GM06990 (cell line): Measurements from ENCODE around the gene NOP53.
"Not testable (repeated sequence)": the region's sequence is repeated elsewhere in the genome, so short reads cannot be mapped to it uniquely, and the experiment has no call there.

Experiments used
- DNase-seq: peaks from one replicate; pipeline ENCODE4 v3.0.0-alpha.2; 2011; ENCODE audit not compliant: insufficient read length; ENCODE audit errors: extremely low read depth
- H3K27me3 ChIP-seq: replicated peaks from 2 replicates; pipeline ENCODE4 v1.6.0; 2011; ENCODE audit warnings: low read length; ENCODE audit not compliant: control insufficient read depth, insufficient read depth
- H3K36me3 ChIP-seq: 2 replicates; pipeline ENCODE4 v1.5.1; 2011; ENCODE audit warnings: low read length; ENCODE audit not compliant: control insufficient read depth, insufficient read depth
- H3K4me3 ChIP-seq: replicated peaks from 2 replicates; pipeline ENCODE4 v1.5.1; 2011; ENCODE audit warnings: low read depth, mild to moderate bottlenecking, control low read depth, low read length
- TF ChIP-seq, protein P1 (sequence below): IDR thresholded peaks from 2 replicates; pipeline ENCODE4 v1.5.1; 2011; ENCODE audit warnings: low read length, control low read depth, mild to moderate bottlenecking, inconsistent platforms; ENCODE audit not compliant: insufficient read depth, poor library complexity, severe bottlenecking

The NOP53 gene

GRCh38 chr19:47704656-47705055, 40.7 kb upstream of the NOP53 start:
- H3K36me3 ChIP-seq, result no peaks in the 10 kb centered on the region; the same call in 1 of the 2 replicates
- no peak for DNase-seq
- H3K4me3 ChIP-seq, result no peak overlapping the region
- no peaks in the 10 kb centered on the region for H3K27me3 ChIP-seq
- TF ChIP-seq, protein P1, sequence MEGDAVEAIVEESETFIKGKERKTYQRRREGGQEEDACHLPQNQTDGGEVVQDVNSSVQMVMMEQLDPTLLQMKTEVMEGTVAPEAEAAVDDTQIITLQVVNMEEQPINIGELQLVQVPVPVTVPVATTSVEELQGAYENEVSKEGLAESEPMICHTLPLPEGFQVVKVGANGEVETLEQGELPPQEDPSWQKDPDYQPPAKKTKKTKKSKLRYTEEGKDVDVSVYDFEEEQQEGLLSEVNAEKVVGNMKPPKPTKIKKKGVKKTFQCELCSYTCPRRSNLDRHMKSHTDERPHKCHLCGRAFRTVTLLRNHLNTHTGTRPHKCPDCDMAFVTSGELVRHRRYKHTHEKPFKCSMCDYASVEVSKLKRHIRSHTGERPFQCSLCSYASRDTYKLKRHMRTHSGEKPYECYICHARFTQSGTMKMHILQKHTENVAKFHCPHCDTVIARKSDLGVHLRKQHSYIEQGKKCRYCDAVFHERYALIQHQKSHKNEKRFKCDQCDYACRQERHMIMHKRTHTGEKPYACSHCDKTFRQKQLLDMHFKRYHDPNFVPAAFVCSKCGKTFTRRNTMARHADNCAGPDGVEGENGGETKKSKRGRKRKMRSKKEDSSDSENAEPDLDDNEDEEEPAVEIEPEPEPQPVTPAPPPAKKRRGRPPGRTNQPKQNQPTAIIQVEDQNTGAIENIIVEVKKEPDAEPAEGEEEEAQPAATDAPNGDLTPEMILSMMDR, result no peak

GRCh38 chr19:47707135-47707925, 38.0 kb upstream of the NOP53 start:
- H3K27me3 ChIP-seq, result no peaks in the 10 kb centered on the region
- peak; percentile 64 for DNase-seq
- H3K36me3 ChIP-seq, result no peaks in the 10 kb centered on the region
- TF ChIP-seq, protein P1, result peak; percentile 87
- no peak overlapping the region for H3K4me3 ChIP-seq

DNA sequence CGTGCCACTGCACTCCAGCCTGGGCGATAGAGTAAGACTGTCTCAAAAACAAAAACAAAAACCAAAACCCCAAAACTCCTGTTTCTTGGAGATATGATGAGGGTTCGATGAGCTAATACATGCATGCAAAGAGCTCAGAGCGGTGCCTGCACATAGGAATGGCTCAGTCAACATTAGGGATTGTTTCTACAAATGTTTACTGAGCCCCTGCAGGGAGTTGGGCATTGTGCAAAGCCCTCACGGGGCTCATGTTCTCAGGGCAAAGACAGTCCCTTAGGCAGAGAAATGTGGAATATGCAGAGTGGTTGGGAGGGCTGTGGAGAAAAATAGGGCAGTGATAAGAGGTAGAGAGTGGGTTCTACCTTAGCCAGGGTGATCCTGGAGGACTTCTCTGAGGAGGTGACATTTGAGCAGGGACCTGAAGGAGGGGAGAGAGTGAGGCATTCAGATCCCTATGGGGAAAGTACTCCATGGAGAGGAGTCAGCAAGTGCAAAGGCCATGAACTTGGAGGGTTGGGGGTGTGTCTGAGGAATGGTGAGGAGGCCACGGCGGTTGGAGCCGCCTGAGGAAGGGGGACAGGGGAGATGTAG, 33.6 kb upstream of the NOP53 start:
- H3K36me3 ChIP-seq, result no peaks in the 10 kb centered on the region
- no peak overlapping the region for H3K4me3 ChIP-seq
- no peaks in the 10 kb centered on the region; the same call in 1 of the 2 replicates for H3K27me3 ChIP-seq
- DNase-seq, result no peak
- TF ChIP-seq, protein P1, result no peak

GRCh38 chr19:47713046-47714021, 32.0 kb upstream of the NOP53 start, which contains the start of gene EHD2:
EHD2 (plus strand) TSS chr19:47713422; CDS start chr19:47716613, 3,191 bp downstream.
- DNase-seq, result no peak
- H3K4me3 ChIP-seq, result no peak within 1 kb of the TSS

GRCh38 chr19:47714339-47714738, 31.0 kb upstream of the NOP53 start:
- no peak overlapping the region for H3K4me3 ChIP-seq
- no peaks in the 10 kb centered on the region; the same call in 1 of the 2 replicates for H3K27me3 ChIP-seq
- no peak for DNase-seq

More at GRCh38 chr19:47713046-47714021, 32.0 kb upstream of the NOP53 start, which contains the start of gene EHD2:
- Histone ChIP-seq H3K36me3 (no peaks in the 10 kb centered on the region), H3K27me3 (no peaks in the 10 kb centered on the region; the same call in 1 of the 2 replicates)
- TF ChIP-seq, protein P1, result peak; percentile 56

DNA sequence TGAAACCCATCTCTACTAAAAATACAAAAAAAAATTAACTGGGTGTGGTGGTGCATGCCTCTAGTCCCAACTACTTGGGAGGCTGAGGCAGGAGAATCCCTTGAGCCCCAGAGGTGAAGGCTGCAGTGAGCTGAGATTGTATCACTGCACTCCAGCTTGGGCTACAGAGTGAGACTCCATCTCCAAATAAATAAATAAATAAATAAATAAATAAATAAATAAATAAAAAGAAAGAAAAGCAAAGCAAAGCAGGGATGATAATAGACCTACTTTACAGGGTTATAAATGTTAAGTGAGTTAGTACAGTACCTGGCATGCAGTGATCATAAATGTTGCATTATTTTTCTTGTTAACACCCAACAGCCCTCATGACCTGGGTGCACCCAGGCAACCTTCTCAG, 30.5 kb upstream of the NOP53 start:
- H3K36me3 ChIP-seq, H3K4me3 ChIP-seq, DNase-seq, H3K27me3 ChIP-seq: not testable (repeated sequence)

More at GRCh38 chr19:47714339-47714738, 31.0 kb upstream of the NOP53 start:
- no peaks in the 10 kb centered on the region for H3K36me3 ChIP-seq
- TF ChIP-seq, protein P1, result no peak
